Measurements from ENCODE around the gene ADAMTS6.
"Not testable (repeated sequence)": the region's sequence is repeated elsewhere in the genome, so short reads cannot be mapped to it uniquely, and the experiment has no call there.

The ADAMTS6 gene

GRCh38 chr5:65462139-65462705, 19.5 kb downstream of the ADAMTS6 start:
- no peak for DNase-seq (ENCODE audit: low spot score)

- no peak for DNase-seq (ENCODE audit: low spot score)
These were observed 20.2 kb downstream of the ADAMTS6 start for GRCh38 chr5:65461490-65461889.

- DNase-seq (ENCODE audit: low spot score): no peak
These were observed 21.7 kb downstream of the ADAMTS6 start for GRCh38 chr5:65459995-65460394.

- no peak for DNase-seq (ENCODE audit: low spot score)
These were observed 26.7 kb downstream of the ADAMTS6 start for GRCh38 chr5:65455064-65455463.

- DNase-seq (ENCODE audit: low spot score): no peak
These were observed 30.3 kb downstream of the ADAMTS6 start for GRCh38 chr5:65451436-65451835.

- DNase-seq (ENCODE audit: low spot score): no peak
These were observed 35.0 kb downstream of the ADAMTS6 start for GRCh38 chr5:65446682-65447081.

- DNase-seq (ENCODE audit: low spot score): no peak
These were observed 39.9 kb downstream of the ADAMTS6 start for GRCh38 chr5:65441800-65442199.

- DNase-seq (ENCODE audit: low spot score): no peak
These were observed 41.3 kb downstream of the ADAMTS6 start for GRCh38 chr5:65440456-65440855.

- no peak for DNase-seq (ENCODE audit: low spot score)
These were observed 47.6 kb downstream of the ADAMTS6 start for GRCh38 chr5:65434122-65434521.

GRCh38 chr5:65426656-65427055, 55.1 kb downstream of the ADAMTS6 start:
- no peak for DNase-seq (ENCODE audit: low spot score)

- no peak for DNase-seq (ENCODE audit: low spot score)
These were observed 58.1 kb downstream of the ADAMTS6 start for GRCh38 chr5:65423623-65424022.

- DNase-seq (ENCODE audit: low spot score): no peak
These were observed 63.1 kb downstream of the ADAMTS6 start for GRCh38 chr5:65418661-65419060.

GRCh38 chr5:65413822-65414221, 67.9 kb downstream of the ADAMTS6 start:
- DNase-seq (ENCODE audit: low spot score): no peak

GRCh38 chr5:65412842-65413241, 68.9 kb downstream of the ADAMTS6 start:
- DNase-seq (ENCODE audit: low spot score): no peak

GRCh38 chr5:65411356-65411755, 70.4 kb downstream of the ADAMTS6 start:
- DNase-seq (ENCODE audit: low spot score): no peak

- DNase-seq (ENCODE audit: low spot score): no peak
These were observed 86.1 kb downstream of the ADAMTS6 start for GRCh38 chr5:65395526-65396155.

- no peak for DNase-seq (ENCODE audit: low spot score)
These were observed 87.6 kb downstream of the ADAMTS6 start for GRCh38 chr5:65394087-65394486.

GRCh38 chr5:65391591-65391990, 90.1 kb downstream of the ADAMTS6 start:
- no peak for DNase-seq (ENCODE audit: low spot score)

GRCh38 chr5:65390208-65390607, 91.5 kb downstream of the ADAMTS6 start:
- no peak for DNase-seq (ENCODE audit: low spot score)

GRCh38 chr5:65383859-65384258, 97.9 kb downstream of the ADAMTS6 start:
- no peak for DNase-seq (ENCODE audit: low spot score)

GRCh38 chr5:65382582-65382981, 99.1 kb downstream of the ADAMTS6 start:
- no peak for DNase-seq (ENCODE audit: low spot score)

- DNase-seq (ENCODE audit: low spot score): not testable (repeated sequence)
These were observed 111.2 kb downstream of the ADAMTS6 start for GRCh38 chr5:65370505-65370904.

GRCh38 chr5:65366655-65367054, 115.1 kb downstream of the ADAMTS6 start:
- DNase-seq (ENCODE audit: low spot score): no peak

GRCh38 chr5:65364907-65365306, 116.8 kb downstream of the ADAMTS6 start:
- DNase-seq (ENCODE audit: low spot score): no peak

Measured in left forelimb (tissue), 1 donor.